ENCODE results near the gene RASL11A. TPM values are rescaled to one million over a fixed set of nuclear protein-coding genes. Genes with fewer than 3 reads are reported as not detected.
A peak's percentile ranks its signal among the peaks of the same experiment; 100 is the strongest.
"Not testable (repeated sequence)": the region's sequence is repeated elsewhere in the genome, so short reads cannot be mapped to it uniquely, and the experiment has no call there.

The RASL11A gene, protein sequence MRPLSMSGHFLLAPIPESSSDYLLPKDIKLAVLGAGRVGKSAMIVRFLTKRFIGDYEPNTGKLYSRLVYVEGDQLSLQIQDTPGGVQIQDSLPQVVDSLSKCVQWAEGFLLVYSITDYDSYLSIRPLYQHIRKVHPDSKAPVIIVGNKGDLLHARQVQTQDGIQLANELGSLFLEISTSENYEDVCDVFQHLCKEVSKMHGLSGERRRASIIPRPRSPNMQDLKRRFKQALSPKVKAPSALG
- total RNA-seq: 5.8 TPM

DNA sequence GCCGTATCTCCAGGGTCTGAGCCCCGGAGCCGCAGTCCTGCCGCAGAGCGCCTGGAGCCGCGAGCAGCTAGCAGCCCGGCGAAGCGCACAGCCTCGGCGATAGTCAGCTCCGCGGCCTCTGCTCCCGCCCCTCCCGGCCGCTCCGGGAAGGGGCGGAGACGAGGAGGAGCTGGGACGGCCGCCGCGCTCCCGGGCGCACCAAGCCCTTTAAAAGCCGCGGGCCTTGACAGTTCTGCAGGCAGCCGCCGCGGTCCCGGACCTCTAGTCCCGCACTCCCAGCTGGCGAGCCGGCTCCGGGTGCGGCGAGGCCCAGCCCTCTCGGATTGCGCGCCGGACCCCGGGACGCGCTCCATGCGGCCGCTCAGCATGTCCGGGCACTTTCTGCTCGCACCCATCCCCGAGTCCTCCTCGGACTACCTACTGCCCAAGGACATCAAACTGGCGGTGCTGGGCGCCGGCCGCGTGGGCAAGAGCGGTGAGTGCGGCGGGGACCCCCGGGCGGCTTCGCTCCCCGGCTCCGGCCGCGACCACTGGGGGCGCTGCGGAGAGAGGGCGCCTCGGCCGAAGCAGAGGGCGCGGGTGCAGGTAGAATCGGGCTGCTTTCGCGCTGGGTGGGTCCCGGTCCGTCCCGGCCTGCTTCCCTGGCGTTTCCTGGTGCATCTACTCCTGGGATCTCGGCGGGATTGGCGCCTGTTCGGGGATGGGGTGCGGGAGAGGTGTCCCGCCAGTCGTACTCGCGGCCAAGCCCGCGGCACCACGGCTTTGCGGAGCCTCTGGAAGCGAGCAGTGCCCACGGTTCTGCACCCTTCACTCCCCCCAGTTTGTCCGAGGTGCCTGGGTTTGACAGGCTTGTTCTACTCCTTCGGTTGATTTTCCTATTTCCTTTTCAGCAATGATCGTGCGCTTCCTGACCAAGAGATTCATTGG, at the start of gene RASL11A:
Gene RASL11A (plus strand): TSS at position 237 of the 927 bp plus-strand sequence. CDS start 115 bp downstream, at position 352.
- peak; percentile 80 for DNase-seq (ENCODE audit: low spot score)

DNA sequence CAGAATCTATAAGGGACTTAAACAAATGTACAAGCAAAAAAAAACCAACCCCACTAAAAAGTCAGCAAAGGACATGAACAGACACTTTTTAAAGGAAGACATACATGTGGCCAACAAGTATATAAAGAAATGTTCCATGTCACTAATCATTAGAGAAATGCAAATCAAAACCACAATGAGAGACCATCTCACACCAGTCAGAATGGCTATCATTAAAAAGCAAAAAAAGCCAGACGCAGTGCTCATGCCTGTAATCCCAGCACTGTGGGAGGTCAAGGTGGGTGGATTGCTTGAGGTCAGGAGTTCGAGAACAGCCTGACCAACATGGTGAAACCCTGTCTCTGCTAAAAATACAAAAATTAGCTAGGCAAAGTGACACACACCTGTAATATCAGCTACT, 48.5 kb upstream of the RASL11A start:
- DNase-seq (ENCODE audit: low spot score): not testable (repeated sequence)

DNA sequence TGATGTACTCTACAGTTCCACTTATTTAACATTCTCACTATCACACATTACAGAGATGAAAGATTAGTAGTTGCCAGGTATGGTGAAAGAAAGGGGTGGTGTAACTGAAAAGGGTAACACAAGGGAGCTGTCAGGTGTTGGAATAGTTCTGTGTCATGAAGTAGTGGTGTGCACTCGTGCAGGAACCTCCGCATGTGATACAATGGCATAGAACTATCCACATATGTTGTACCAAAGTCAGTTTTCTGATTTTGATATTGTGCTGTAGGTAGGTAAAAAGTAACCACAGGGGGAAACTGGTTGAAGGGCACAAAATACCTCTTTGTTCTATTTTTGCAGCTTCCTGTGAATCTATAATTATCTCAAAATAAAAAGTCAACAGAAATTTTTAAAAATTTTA, 43.6 kb upstream of the RASL11A start:
- DNase-seq (ENCODE audit: low spot score): no peak

- no peak for DNase-seq (ENCODE audit: low spot score)
Measured at GRCh38 chr13:27228131-27228530, 42.5 kb upstream of the RASL11A start.

GRCh38 chr13:27229642-27230041, 41.0 kb upstream of the RASL11A start:
- no peak for DNase-seq (ENCODE audit: low spot score)

DNA sequence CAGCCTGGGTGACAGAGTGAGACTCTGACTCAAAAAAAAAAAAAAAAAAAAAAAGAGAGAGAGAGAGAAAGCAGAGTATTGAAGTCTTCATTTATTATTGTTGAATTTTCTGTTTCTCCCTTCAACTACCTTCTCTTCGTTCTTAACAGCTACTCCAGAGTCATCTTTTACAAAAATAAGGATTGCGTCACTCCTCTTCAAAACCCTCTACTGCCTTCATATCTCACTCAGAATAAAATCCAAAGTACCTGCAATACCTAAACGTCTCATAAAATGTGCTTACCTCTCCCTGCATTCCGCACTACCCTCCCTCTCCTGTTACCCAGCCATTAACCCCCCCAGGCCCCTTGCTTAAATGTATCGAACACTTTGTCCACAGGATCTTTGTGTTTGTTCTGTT, 36.7 kb upstream of the RASL11A start:
- DNase-seq (ENCODE audit: low spot score): no peak

DNA sequence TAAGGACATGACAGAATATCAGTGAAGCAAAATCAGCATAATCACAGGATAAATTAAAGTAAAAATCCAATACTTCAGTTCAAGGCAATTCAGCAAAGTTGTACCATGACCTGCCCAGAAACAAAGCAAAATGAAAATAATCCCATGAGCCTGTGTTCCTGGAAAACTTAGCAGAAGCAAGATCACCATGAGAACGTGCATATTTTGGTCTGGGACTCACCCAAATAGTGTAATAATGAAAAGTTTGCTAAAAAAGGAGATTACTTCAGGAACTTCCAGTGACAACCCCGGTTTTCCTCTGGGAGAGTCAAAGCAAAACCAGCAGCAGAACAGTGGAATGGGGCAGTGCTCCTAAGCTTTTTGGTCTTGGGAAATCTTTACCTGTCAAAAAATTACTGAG, 34.2 kb upstream of the RASL11A start:
- DNase-seq (ENCODE audit: low spot score): no peak

DNA sequence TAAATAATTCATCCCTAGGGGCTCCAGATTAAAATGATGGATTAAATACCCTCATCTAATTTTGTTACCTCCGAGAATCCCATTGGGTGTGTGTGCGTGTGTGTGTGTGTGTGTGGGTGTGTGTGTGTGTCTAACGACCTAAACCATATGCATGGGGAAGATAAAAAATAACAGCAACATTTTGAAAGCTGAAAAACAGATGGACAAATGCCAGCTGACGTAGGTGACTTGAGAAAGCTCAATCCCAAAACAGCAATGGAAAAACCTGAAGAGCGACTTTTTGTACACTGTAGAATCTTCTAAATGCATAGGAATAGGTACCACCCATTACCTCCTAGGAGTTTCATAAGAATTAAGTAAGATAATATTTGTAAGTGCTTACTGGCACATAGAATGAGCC, 27.9 kb upstream of the RASL11A start:
- no peak for DNase-seq (ENCODE audit: low spot score)

DNA sequence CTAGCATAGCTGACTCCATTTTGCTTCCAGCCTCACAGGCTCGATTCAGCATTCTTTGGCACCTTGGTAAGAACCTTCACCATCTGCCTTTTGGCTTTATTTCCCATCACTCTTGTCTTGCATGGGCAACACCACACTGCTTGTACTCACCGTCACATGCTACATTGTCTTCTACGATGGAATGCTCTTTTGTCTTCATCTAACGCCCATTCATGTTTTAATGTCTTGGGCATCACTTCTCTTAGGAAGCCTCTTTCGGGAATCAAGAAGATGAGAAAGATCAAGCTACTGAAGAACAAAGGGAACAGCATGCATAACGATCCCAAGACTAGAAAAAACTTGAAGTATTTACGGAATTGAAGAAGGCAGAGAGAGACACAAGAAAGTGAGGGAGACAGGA, 25.0 kb upstream of the RASL11A start:
- DNase-seq (ENCODE audit: low spot score): no peak

DNA sequence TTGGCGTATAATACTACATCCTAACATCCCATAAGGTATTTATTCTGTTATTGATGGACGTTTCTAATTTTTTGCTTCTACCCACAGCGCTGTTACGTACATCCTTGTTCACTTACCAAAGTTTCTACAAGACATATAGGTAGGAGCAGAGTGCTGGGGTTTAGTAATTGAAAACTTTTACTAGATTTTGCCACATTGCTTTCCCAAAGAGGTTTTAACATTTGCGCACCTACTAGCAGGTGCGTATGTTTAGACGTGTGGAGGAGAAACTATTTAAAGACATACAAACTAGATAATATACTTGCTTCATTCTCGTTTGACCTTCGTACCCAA, 19.8 kb upstream of the RASL11A start:
- DNase-seq (ENCODE audit: low spot score): no peak

DNA sequence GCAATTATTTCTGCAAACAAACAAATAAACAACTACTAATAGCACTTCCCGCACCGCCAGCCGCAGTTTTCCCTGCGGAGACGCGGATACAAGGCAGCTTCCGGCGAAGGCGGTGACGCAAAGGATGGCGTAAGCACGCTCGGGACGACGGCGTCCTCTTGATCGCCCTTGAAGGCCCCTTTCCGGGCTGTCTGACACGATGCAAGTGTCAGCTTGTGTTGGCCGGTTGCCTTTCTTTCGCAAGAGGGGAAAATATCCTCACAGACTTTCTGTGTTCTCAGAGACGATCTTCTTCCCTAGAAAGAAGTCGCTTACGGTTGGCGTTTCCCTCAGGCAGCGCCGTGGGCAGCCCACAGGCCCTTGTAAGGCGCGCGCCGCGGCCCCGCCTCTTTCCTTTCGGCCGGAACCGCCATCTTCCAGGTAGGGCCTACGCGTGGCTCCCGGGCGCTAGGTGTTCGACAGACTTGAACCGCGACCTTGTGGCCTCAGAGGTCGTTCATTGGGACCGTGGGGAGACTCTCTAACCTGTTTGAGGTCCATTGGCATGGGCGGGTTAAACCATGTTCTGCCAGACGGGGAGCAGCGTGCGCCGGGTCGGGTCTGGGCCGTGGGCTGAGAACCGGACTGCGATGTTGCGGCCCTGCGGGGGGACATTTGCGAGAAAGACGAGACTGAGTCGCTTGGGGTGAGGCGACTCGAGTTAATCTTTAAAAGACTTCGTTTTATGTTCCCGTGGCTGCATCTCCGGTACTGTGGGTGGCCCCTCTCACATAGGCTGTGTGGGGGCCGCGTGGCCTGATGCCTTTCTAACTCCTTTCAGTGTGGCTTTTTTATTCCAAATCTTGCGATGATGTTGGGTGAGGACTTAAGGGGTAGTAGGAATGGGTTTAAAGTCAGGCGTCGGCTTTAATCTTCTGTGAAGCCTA, 19.2 kb upstream of the RASL11A start, which contains the start of gene RPL21:
Gene RPL21 (plus strand): TSS at position 393 of the 926 bp plus-strand sequence. CDS start 2,219 bp downstream, outside the sequence.
- peak; percentile 96 for DNase-seq (ENCODE audit: low spot score)

DNA sequence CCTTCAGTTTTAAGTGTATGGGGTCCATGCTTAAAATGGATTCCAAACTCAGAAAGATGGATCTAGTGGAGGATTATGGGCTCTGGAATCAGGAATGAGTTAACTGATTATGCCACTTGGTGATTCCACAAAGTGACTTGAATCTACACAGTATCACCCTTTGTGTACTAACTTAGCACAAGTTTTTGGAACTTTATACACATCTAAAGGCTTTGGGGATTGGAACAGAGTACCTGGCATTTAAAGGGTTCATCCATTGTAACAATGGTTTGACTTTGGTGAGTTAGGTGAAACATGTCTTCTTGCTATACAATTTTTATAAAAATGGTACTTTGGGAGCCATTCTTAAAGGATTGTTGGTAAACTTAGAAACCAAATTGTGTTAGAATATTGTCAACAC, 18.2 kb upstream of the RASL11A start:
- DNase-seq (ENCODE audit: low spot score): no peak

- DNase-seq (ENCODE audit: low spot score): no peak
Measured at GRCh38 chr13:27257233-27257568, 13.4 kb upstream of the RASL11A start.

- no peak for DNase-seq (ENCODE audit: low spot score)
Measured at GRCh38 chr13:27257648-27258253, 12.9 kb upstream of the RASL11A start.

- no peak for DNase-seq (ENCODE audit: low spot score)
Measured at GRCh38 chr13:27258637-27259386, 11.8 kb upstream of the RASL11A start.

DNA sequence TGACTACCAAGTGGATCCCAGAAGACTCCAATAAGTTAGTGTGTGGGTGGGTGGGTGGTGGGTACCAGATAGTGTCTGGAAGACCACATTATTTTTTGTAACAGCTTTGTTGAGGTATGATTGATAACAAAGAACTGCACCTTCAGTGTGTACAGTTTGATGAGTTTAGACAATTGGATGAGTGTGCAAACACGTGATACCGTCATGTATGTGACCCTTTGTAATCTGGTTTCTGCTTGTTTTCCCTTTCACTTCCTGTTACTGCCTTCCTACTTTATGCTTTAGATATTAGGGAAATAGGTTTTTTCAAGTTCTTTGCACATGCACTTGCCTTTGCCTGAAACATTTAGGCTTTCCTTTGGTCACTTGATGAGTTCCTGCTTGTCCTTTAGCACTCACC, 10.8 kb upstream of the RASL11A start:
- no peak for DNase-seq (ENCODE audit: low spot score)

DNA sequence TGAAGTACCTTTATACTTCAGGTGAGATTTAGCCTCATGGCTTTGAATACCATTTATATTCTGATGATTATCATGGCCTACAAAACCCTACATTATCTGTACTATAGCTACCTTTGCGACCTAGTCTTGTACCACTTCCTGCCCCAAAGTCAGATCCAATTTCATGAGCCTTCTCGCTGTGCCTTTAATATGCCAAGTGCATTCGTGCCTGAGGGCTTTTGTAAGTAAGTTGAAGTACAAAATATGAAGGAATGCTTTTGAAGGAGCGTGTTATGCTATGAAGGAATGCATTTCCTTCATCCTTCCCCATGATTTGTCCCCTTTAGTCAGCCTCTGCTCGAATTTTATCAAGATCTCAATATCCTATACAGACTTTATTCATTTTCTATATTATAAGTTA, 9.2 kb upstream of the RASL11A start:
- no peak for DNase-seq (ENCODE audit: low spot score)

DNA sequence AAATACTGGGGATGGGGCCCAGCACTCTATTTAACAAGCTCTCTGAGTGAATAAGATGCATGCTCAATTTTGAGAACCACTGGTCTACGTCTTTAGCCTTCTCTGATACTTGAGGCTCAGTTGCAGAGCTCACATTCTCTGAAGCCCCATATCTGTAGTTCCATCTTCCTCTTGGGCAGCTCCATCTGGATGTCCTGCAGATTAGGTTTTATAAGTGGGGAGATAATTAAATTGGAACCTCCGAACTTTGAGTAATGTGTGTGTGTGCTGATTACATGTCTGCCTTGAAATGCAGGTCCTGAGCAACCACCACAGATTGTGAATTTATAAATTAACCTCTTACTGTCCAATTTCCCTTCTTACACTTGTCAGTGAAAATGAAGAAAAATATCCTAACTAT, 7.2 kb upstream of the RASL11A start:
- no peak for DNase-seq (ENCODE audit: low spot score)

DNA sequence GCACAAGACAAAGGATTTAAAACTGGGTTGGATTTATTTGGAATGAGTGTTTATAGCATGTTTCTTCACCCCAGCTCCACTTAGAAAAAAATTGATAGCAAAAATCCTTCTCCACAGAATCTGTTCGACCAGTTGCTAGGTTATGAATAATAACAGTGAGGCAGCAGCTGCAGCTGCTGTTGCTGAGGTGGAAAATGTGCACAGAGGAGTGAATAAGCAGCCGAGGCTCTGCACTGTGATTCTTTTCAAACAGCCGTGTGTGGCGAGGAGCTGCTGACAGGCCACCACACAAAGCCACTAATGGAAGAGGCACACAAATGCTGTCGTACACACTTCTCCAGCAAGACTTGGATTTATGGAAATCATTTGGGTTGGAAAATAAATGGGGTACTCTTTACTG, 6.4 kb upstream of the RASL11A start:
- DNase-seq (ENCODE audit: low spot score): no peak

DNA sequence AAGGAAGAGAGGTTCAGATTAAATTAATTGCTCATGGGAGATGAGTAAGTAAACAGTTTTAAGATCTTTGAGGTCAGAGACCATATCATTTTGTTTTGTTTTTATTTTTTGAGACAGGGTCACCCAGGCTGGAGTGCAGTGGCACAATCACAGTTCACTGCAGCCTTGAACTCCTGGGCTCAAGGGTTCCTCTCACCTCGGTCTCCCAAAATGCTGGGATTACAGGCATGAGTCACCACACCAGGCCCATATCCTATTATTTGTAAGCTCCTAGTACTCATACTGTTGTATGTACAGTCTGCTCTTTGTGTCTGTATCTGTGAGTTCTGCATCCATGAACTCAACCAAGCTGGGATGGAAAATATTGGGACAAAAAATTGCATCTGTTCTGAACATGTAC, 6.0 kb upstream of the RASL11A start:
- DNase-seq (ENCODE audit: low spot score): no peak

DNA sequence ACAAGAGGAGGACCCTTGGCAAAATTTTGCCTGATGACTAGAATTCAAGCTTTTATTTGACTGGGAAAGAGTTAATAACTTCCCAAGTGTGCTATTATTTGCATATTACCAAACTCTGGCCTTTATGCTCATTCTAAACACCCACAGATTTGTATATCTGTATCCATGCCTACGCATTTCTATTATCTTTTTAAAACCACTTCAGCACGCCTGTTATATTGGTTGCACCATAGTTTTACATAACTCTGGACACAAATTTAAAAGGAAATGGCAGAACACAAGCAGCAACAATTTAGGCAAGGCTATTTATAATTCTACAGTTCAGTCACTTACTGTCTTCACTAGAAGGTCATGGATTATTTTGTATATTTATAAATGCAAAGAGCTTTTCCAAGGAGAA, 3.7 kb upstream of the RASL11A start:
- no peak for DNase-seq (ENCODE audit: low spot score)
